HepG2 (cell line): Measurements from ENCODE around the gene SLC29A1. TPM values are rescaled to one million over a fixed set of nuclear protein-coding genes. Genes with fewer than 3 reads are reported as not detected.

Experiments
- ETV5 ChIP-seq: IDR thresholded peaks from 2 replicates; pipeline ENCODE4 v1.6.1; 2018; ENCODE audit warnings: missing biosample characterization, missing genetic modification reagents, inconsistent platforms, borderline replicate concordance
- ETV6 ChIP-seq: sonication (generic); formaldehyde crosslinking; conservative IDR thresholded peaks from 2 replicates; pipeline ENCODE4 v1.4.0; 2020; ENCODE audit warnings: missing genetic modification reagents
- FOSL1 ChIP-seq: sonication (generic); formaldehyde crosslinking; IDR thresholded peaks from 2 replicates; pipeline ENCODE4 v1.9.0; 2021; ENCODE audit warnings: missing genetic modification reagents, borderline replicate concordance
- HES4 ChIP-seq: sonication (generic); formaldehyde crosslinking; IDR thresholded peaks from 2 replicates; pipeline ENCODE4 v1.9.0; 2021; ENCODE audit warnings: mild to moderate bottlenecking, missing genetic modification reagents, borderline replicate concordance
- ISX ChIP-seq: sonication (generic); formaldehyde crosslinking; conservative IDR thresholded peaks from 2 replicates; pipeline ENCODE4 v1.5.0; 2020; ENCODE audit warnings: missing genetic modification reagents
- LRRFIP1 ChIP-seq: sonication (generic); formaldehyde crosslinking; conservative IDR thresholded peaks from 2 replicates; pipeline ENCODE4 v1.4.0; 2020; ENCODE audit warnings: missing genetic modification reagents
- MAX ChIP-seq: IDR thresholded peaks from 2 replicates; pipeline ENCODE4 v1.6.1; 2012; ENCODE audit warnings: inconsistent platforms
- RBAK ChIP-seq: sonication (generic); formaldehyde crosslinking; IDR thresholded peaks from 2 replicates; pipeline ENCODE4 v1.5.1; 2020; ENCODE audit warnings: mild to moderate bottlenecking, missing genetic modification reagents
- RELA ChIP-seq: sonication (generic); formaldehyde crosslinking; IDR thresholded peaks from 2 replicates; pipeline ENCODE4 v1.4.0; 2020; ENCODE audit warnings: missing genetic modification reagents
- SNRNP70 ChIP-seq: fragments of 200-400 bp; formaldehyde crosslinking; IDR thresholded peaks from 2 replicates; pipeline ENCODE4 v1.6.1; 2017; ENCODE audit warnings: mild to moderate bottlenecking, low read depth, low read length, moderate library complexity
- SOX6 ChIP-seq, 2 experiments: fragments of 450-650 bp in 1 of 2; sonication (generic) in 1 of 2; formaldehyde crosslinking in 1 of 2; IDR thresholded peaks; 2 replicates each; pipeline versions ENCODE4 v1.4.0 to v1.6.1; 2017 to 2020; ENCODE audit warnings: antibody characterized with exemption in 1 of 2, mild to moderate bottlenecking in 1 of 2, missing genetic modification reagents in 1 of 2
- ZIK1 ChIP-seq: sonication (generic); formaldehyde crosslinking; IDR thresholded peaks from 2 replicates; pipeline ENCODE4 v1.5.0; 2020; ENCODE audit warnings: mild to moderate bottlenecking, low read depth, missing genetic modification reagents, borderline replicate concordance
- ZMYM4 ChIP-seq: sonication (generic); formaldehyde crosslinking; IDR thresholded peaks from 2 replicates; pipeline ENCODE4 v1.8.1; 2023; ENCODE audit warnings: mild to moderate bottlenecking, missing genetic modification reagents
- ZNF12 ChIP-seq: sonication (generic); formaldehyde crosslinking; IDR thresholded peaks from 2 replicates; pipeline ENCODE4 v1.5.0; 2020; ENCODE audit warnings: missing genetic modification reagents
- ZNF205 ChIP-seq: IDR thresholded peaks from 2 replicates; pipeline ENCODE4 v1.6.1; 2018; ENCODE audit warnings: missing biosample characterization, missing genetic modification reagents
- ZNF235 ChIP-seq: sonication (generic); formaldehyde crosslinking; IDR thresholded peaks from 2 replicates; pipeline ENCODE4 v1.8.1; 2023; ENCODE audit warnings: mild to moderate bottlenecking, missing genetic modification reagents, borderline replicate concordance
- ZNF496 ChIP-seq: sonication (generic); formaldehyde crosslinking; IDR thresholded peaks from 2 replicates; pipeline ENCODE4 v1.8.1; 2023; ENCODE audit warnings: mild to moderate bottlenecking, moderate library complexity, missing genetic modification reagents; ENCODE audit not compliant: insufficient replicate concordance
- ZNF510 ChIP-seq: sonication (generic); formaldehyde crosslinking; IDR thresholded peaks from 2 replicates; pipeline ENCODE4 v1.4.0; 2020; ENCODE audit warnings: low read depth, mild to moderate bottlenecking, missing genetic modification reagents
- ZNF569 ChIP-seq: sonication (generic); formaldehyde crosslinking; IDR thresholded peaks from 2 replicates; pipeline ENCODE4 v1.5.0; 2020; ENCODE audit warnings: mild to moderate bottlenecking, missing genetic modification reagents, moderate library complexity, borderline replicate concordance
- ZNF616 ChIP-seq: sonication (generic); formaldehyde crosslinking; IDR thresholded peaks from 2 replicates; pipeline ENCODE4 v1.5.0; 2020; ENCODE audit warnings: low read depth, mild to moderate bottlenecking, missing genetic modification reagents
- ZNF724P ChIP-seq: sonication (generic); formaldehyde crosslinking; IDR thresholded peaks from 2 replicates; pipeline ENCODE4 v1.8.0; 2022; ENCODE audit warnings: missing genetic modification reagents, borderline replicate concordance
- ZNF776 ChIP-seq: sonication (generic); formaldehyde crosslinking; IDR thresholded peaks from 2 replicates; pipeline ENCODE4 v1.4.0; 2020; ENCODE audit warnings: mild to moderate bottlenecking, missing genetic modification reagents
- ZNF839 ChIP-seq: sonication (generic); formaldehyde crosslinking; IDR thresholded peaks from 2 replicates; pipeline ENCODE4 v1.4.0; 2020; ENCODE audit warnings: missing genetic modification reagents, mild to moderate bottlenecking, borderline replicate concordance
- polyA plus RNA-seq, 8 experiments: library from polyadenylated mRNA; depleted of rRNA in 3 of 8; stranded (reverse) in 7 of 8; unstranded in 1 of 8; fragments of >200 nt; fragmentation: Illumina TruSeq in 4 of 8; extraction: Trizol in 4 of 8; gene quantifications; 2 replicates each; pipeline versions ENCODE4 v1.2.1 to v1.2.3, GENCODE V29; 2011 to 2016; ENCODE audit warnings: low read depth in 4 of 8, missing spikeins in 1 of 8, mixed read lengths in 1 of 8; ENCODE audit not compliant: insufficient read depth in 1 of 8
- total RNA-seq, 5 experiments: library from RNA; depleted of rRNA; stranded (reverse); fragments of >200 nt; fragmentation: Illumina TruSeq; extraction: Trizol; gene quantifications; 2 replicates each; pipeline ENCODE4 v1.2.3, GENCODE V29; 2016; ENCODE audit warnings: low read depth in 1 of 5
- TF ChIP-seq, protein P1 (sequence below): IDR thresholded peaks from 2 replicates; pipeline ENCODE4 v1.6.1; 2016; ENCODE audit warnings: low read depth, borderline replicate concordance
- TF ChIP-seq, protein P2 (sequence below): IDR thresholded peaks from 2 replicates; pipeline ENCODE4 v1.6.1; 2016; ENCODE audit warnings: low read depth

SLC29A1 gene
- total and polyA plus RNA-seq, 2 of the 13 experiments (the other 11 are each of a cell fraction or from before 2014, with no cell fraction given): 43.2 to 106 TPM

- TF ChIP-seq ZIK1 (CRISPR knock-in tag): peak; percentile 72
- peak; percentile 76; the same call in 1 of the 2 replicates for TF ChIP-seq RELA
- peak; percentile 45 for TF ChIP-seq ZNF776 (CRISPR knock-in tag)
- TF ChIP-seq SOX6 (IDR thresholded peaks at IDR 0.05): no peak
- peak; percentile 61; the same call in 1 of the 2 replicates for TF ChIP-seq SOX6 (CRISPR knock-in tag; IDR thresholded peaks at IDR 0.05)
- TF ChIP-seq ZNF510 (CRISPR knock-in tag): 0 out of 2 replicates have a peak, but pooled peaks have one; percentile 20
- no peak for TF ChIP-seq LRRFIP1
- TF ChIP-seq ZNF12: peak; percentile 20; the same call in 1 of the 2 replicates
- TF ChIP-seq ETV5 (CRISPR knock-in tag): peak; percentile 52; the same call in 1 of the 2 replicates
- no peak; the same call in 1 of the 2 replicates for TF ChIP-seq ZNF569 (CRISPR knock-in tag)
- TF ChIP-seq ISX (CRISPR knock-in tag): 0 out of 2 replicates have a peak, but pooled peaks have one; percentile 26
- peak; percentile 66; the same call in 1 of the 2 replicates for TF ChIP-seq RBAK
- no peak for TF ChIP-seq ZNF496
- peak; percentile 86; the same call in 1 of the 2 replicates for TF ChIP-seq ZNF724P (CRISPR knock-in tag)
- no peak for TF ChIP-seq FOSL1
- no peak for TF ChIP-seq SNRNP70
- peak; percentile 62; the same call in 1 of the 2 replicates for TF ChIP-seq ZNF205 (CRISPR knock-in tag)
- TF ChIP-seq ZNF235 (CRISPR knock-in tag): peak; percentile 58; the same call in 1 of the 2 replicates
- TF ChIP-seq, protein P1, sequence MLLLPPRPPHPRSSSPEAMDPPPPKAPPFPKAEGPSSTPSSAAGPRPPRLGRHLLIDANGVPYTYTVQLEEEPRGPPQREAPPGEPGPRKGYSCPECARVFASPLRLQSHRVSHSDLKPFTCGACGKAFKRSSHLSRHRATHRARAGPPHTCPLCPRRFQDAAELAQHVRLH (CRISPR knock-in tag): no peak; the same call in 1 of the 2 replicates
- peak; percentile 28; the same call in 1 of the 2 replicates for TF ChIP-seq ZNF839 (CRISPR knock-in tag)
- TF ChIP-seq MAX: peak; percentile 81
- peak; percentile 72; the same call in 1 of the 2 replicates for TF ChIP-seq HES4 (CRISPR knock-in tag)
- TF ChIP-seq ZNF616 (CRISPR knock-in tag): peak; percentile 74; the same call in 1 of the 2 replicates
- TF ChIP-seq, protein P2, sequence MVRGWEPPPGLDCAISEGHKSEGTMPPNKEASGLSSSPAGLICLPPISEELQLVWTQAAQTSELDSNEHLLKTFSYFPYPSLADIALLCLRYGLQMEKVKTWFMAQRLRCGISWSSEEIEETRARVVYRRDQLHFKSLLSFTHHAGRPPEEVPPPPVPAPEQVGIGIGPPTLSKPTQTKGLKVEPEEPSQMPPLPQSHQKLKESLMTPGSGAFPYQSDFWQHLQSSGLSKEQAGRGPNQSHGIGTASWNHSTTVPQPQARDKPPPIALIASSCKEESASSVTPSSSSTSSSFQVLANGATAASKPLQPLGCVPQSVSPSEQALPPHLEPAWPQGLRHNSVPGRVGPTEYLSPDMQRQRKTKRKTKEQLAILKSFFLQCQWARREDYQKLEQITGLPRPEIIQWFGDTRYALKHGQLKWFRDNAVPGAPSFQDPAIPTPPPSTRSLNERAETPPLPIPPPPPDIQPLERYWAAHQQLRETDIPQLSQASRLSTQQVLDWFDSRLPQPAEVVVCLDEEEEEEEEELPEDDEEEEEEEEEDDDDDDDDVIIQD (CRISPR knock-in tag): peak; percentile 53; the same call in 1 of the 2 replicates
- peak; percentile 64 for TF ChIP-seq ZMYM4
- TF ChIP-seq ETV6 (CRISPR knock-in tag): 0 out of 2 replicates have a peak, but pooled peaks have one; percentile 78
Measured at GRCh38 chr6:44245912-44246662, 22.7 kb downstream of the SLC29A1 start (continued).
